OCI-LY3 (cell line): Measurements from ENCODE around the gene BATF.

Experiments
- EZH2phosphoT487 ChIP-seq: fragments of 200-600 bp; shearing (Covaris generic); IDR thresholded peaks from 2 replicates; pipeline ENCODE4 v1.6.1; 2018; ENCODE audit warnings: antibody characterized with exemption, mixed run types, low read depth
- TF ChIP-seq, protein P1 (sequence below): fragments of 200-600, 300-600 bp; sonication (generic); IDR thresholded peaks from 2 replicates; pipeline ENCODE4 v1.5.1; 2014; ENCODE audit warnings: antibody characterized with exemption, low read length, low read depth

DNA sequence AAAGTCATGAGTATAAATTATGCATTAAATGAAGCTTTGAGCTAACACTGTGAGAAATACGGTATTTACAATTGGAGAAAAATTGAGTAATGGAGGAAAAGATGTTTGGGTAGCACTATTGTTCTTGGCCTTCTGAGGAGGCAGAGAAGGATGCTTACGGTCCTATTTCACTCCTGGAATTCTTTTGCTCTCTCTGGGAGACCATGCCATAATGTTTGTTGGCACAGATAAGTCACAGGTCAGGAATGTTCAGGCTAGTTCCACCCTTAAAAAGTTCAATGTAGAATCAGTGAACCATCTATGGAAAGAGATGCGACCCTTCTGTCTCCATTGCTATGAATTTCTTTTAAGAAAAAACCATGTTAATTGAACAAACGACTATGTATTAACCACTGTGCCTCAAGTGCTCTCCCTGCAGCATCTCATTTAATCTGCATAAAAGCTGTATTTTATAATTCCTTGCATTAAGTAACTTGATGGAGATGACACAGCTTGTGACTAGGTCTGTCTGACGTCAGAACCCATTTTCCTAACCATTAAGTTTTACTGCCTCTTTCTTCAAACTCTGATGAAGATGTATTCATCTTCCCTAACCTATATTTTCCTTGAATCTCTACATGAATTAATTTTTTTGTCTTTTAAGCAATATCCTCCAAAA, 9.5 kb downstream of the BATF start:
- TF ChIP-seq, protein P1, sequence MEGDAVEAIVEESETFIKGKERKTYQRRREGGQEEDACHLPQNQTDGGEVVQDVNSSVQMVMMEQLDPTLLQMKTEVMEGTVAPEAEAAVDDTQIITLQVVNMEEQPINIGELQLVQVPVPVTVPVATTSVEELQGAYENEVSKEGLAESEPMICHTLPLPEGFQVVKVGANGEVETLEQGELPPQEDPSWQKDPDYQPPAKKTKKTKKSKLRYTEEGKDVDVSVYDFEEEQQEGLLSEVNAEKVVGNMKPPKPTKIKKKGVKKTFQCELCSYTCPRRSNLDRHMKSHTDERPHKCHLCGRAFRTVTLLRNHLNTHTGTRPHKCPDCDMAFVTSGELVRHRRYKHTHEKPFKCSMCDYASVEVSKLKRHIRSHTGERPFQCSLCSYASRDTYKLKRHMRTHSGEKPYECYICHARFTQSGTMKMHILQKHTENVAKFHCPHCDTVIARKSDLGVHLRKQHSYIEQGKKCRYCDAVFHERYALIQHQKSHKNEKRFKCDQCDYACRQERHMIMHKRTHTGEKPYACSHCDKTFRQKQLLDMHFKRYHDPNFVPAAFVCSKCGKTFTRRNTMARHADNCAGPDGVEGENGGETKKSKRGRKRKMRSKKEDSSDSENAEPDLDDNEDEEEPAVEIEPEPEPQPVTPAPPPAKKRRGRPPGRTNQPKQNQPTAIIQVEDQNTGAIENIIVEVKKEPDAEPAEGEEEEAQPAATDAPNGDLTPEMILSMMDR, result no peak
- no peak for TF ChIP-seq EZH2phosphoT487
